H1 (cell line): ENCODE measurements around the gene RER1. TPM values are rescaled to one million over a fixed set of nuclear protein-coding genes. Genes with fewer than 3 reads are reported as not detected.

Experiments used
- CTCF ChIA-PET: fragments of 300-600 bp; sonication (Branson Sonifier 250); formaldehyde crosslinking; loops from one replicate; lab custom pipeline; 2021; ENCODE audit not compliant: partially characterized antibody; lab: Charles Lee
- POLR2A ChIA-PET: fragments of 300-600 bp; sonication (Branson Sonifier 250); formaldehyde crosslinking; loops from one replicate; lab custom pipeline; 2021; ENCODE audit warnings: inconsistent platforms; ENCODE audit not compliant: partially characterized antibody; lab: Charles Lee
- DNase-seq, 2 experiments: peaks; one replicate each; pipeline versions ENCODE4 v3.0.0 to v3.0.0-alpha.2; 2010 to 2022; ENCODE audit warnings: low spot score in 2 of 2, low read depth in 1 of 2, mixed read lengths in 1 of 2
- FAIRE-seq: peaks from 2 replicates; lab custom pipeline; 2011; peaks lifted over from hg19 to GRCh38; lab: Jason Lieb, UNC
- H2AFZ ChIP-seq: 2 replicates; pipeline ENCODE4 v1.8.1; 2012; ENCODE audit warnings: low read length, inconsistent platforms
- H2AK5ac ChIP-seq: 2 replicates; pipeline ENCODE4 v1.6.1; 2013; ENCODE audit warnings: low read depth, low read length
- H2BK120ac ChIP-seq: replicated peaks from 2 replicates; pipeline ENCODE3; 2013; ENCODE audit warnings: low read depth, low read length, inconsistent platforms
- H2BK12ac ChIP-seq: 2 replicates; pipeline ENCODE4 v1.6.1; 2013; ENCODE audit warnings: low read depth, low read length
- H2BK15ac ChIP-seq: 2 replicates; pipeline ENCODE4 v1.6.1; 2013; ENCODE audit warnings: low read length
- H2BK20ac ChIP-seq: 2 replicates; pipeline ENCODE4 v1.6.1; 2013; ENCODE audit warnings: low read length
- H2BK5ac ChIP-seq: 2 replicates; pipeline ENCODE4 v1.6.1; 2013; ENCODE audit warnings: low read depth, low read length
- H3K14ac ChIP-seq: 2 replicates; pipeline ENCODE4 v1.6.1; 2013; ENCODE audit warnings: inconsistent platforms; ENCODE audit not compliant: insufficient read length
- H3K18ac ChIP-seq: 2 replicates; pipeline ENCODE4 v1.6.1; 2013; ENCODE audit warnings: low read length; ENCODE audit errors: extremely low read depth
- H3K23ac ChIP-seq: 2 replicates; pipeline ENCODE4 v1.6.1; 2013; ENCODE audit warnings: inconsistent platforms; ENCODE audit not compliant: insufficient read length
- H3K23me2 ChIP-seq: 2 replicates; pipeline ENCODE4 v1.6.1; 2013; ENCODE audit warnings: low read depth, low read length
- H3K27ac ChIP-seq: 2 replicates; pipeline ENCODE4 v1.6.1; 2011; ENCODE audit warnings: low read depth, low read length, inconsistent platforms
- H3K27me3 ChIP-seq, 4 experiments: replicated peaks in 1 of 4; 1 replicate in 1 of 4; 2 replicates in 3 of 4; pipeline versions ENCODE4 v1.6.1 to v1.8.1; 2011 to 2013; ENCODE audit warnings: low read length in 3 of 4, mild to moderate bottlenecking in 3 of 4, inconsistent platforms in 2 of 4, mixed read lengths in 2 of 4, moderate library complexity in 1 of 4; ENCODE audit not compliant: control insufficient read depth in 3 of 4, insufficient read depth in 3 of 4; ENCODE audit errors: extremely low read depth in 1 of 4
- H3K36me3 ChIP-seq, 4 experiments: 2 replicates each; pipeline versions ENCODE4 v1.6.1 to v1.8.1; 2011 to 2013; ENCODE audit warnings: mild to moderate bottlenecking in 4 of 4, low read length in 3 of 4, moderate library complexity in 2 of 4, control low read depth in 1 of 4, inconsistent platforms in 1 of 4; ENCODE audit not compliant: insufficient read depth in 4 of 4, control insufficient read depth in 2 of 4
- H3K4ac ChIP-seq: replicated peaks from 2 replicates; pipeline ENCODE3; 2013; ENCODE audit warnings: low read length, low read depth, mixed read lengths, inconsistent platforms; ENCODE audit not compliant: insufficient read length
- H3K4me1 ChIP-seq, 4 experiments: replicated peaks in 1 of 4; 1 replicate in 1 of 4; 2 replicates in 3 of 4; pipeline versions ENCODE4 v1.6.1 to v1.8.1; 2011 to 2013; ENCODE audit warnings: low read length in 3 of 4, inconsistent platforms in 2 of 4, mixed read lengths in 1 of 4; ENCODE audit not compliant: insufficient read depth in 4 of 4, control insufficient read depth in 3 of 4
- H3K4me2 ChIP-seq, 2 experiments: 2 replicates each; pipeline versions ENCODE4 v1.6.1 to v1.8.1; 2011 to 2013; ENCODE audit warnings: low read depth in 2 of 2, low read length in 2 of 2, control low read depth in 1 of 2, inconsistent platforms in 1 of 2, mild to moderate bottlenecking in 1 of 2; ENCODE audit not compliant: insufficient read depth in 1 of 2
- H3K4me3 ChIP-seq, 4 experiments: fragments of 200-600, 300-600 bp in 1 of 4; sonication (generic), shearing (Covaris generic), sonication (Bioruptor Twin) in 1 of 4; 2 replicates each; pipeline versions ENCODE4 v1.5.1 to v1.8.1; 2011 to 2016; ENCODE audit warnings: low read length in 4 of 4, low read depth in 3 of 4, control low read depth in 2 of 4, inconsistent platforms in 2 of 4, mild to moderate bottlenecking in 2 of 4, mixed read lengths in 1 of 4, moderate library complexity in 1 of 4; ENCODE audit not compliant: insufficient read depth in 2 of 4; ENCODE audit errors: extremely low read depth in 1 of 4
- H3K56ac ChIP-seq: replicated peaks from 2 replicates; pipeline ENCODE3; 2013; ENCODE audit warnings: low read depth, mild to moderate bottlenecking, mixed read lengths, low read length, inconsistent platforms; ENCODE audit not compliant: insufficient read length
- H3K79me1 ChIP-seq: 2 replicates; pipeline ENCODE4 v1.6.1; 2013; ENCODE audit warnings: low read depth, low read length, control low read depth
- H3K79me2 ChIP-seq, 2 experiments: 2 replicates each; pipeline versions ENCODE4 v1.6.1 to v1.8.1; 2012 to 2013; ENCODE audit warnings: low read length in 2 of 2, mild to moderate bottlenecking in 2 of 2, inconsistent platforms in 1 of 2; ENCODE audit not compliant: insufficient read depth in 2 of 2, control insufficient read depth in 1 of 2
- H3K9ac ChIP-seq, 4 experiments: replicated peaks in 1 of 4; 1 replicate in 1 of 4; 2 replicates in 3 of 4; pipeline versions ENCODE4 v1.6.1 to v1.8.1; 2011 to 2013; ENCODE audit warnings: low read depth in 3 of 4, low read length in 3 of 4, control low read depth in 2 of 4, mild to moderate bottlenecking in 2 of 4, moderate library complexity in 2 of 4, inconsistent platforms in 1 of 4; ENCODE audit errors: extremely low read depth in 1 of 4
- H3K9me3 ChIP-seq, 2 experiments: 2 replicates each; pipeline versions ENCODE4 v1.6.1 to v1.8.1; 2012 to 2013; ENCODE audit warnings: mild to moderate bottlenecking in 2 of 2, moderate library complexity in 2 of 2, control low read depth in 1 of 2, inconsistent platforms in 1 of 2, low read depth in 1 of 2, low read length in 1 of 2, mixed read lengths in 1 of 2; ENCODE audit not compliant: insufficient read depth in 2 of 2
- H4K20me1 ChIP-seq, 2 experiments: replicated peaks in 1 of 2; 2 replicates each; pipeline versions ENCODE3 to v1.8.1; 2011 to 2013; ENCODE audit warnings: inconsistent platforms in 2 of 2, low read length in 2 of 2, mild to moderate bottlenecking in 1 of 2; ENCODE audit not compliant: insufficient read depth in 2 of 2, control insufficient read depth in 1 of 2
- H4K5ac ChIP-seq: 2 replicates; pipeline ENCODE4 v1.6.1; 2013; ENCODE audit warnings: low read length, low read depth, mixed read lengths, inconsistent platforms; ENCODE audit not compliant: insufficient read length
- H4K8ac ChIP-seq: 2 replicates; pipeline ENCODE4 v1.8.0; 2013; ENCODE audit warnings: mild to moderate bottlenecking, moderate library complexity, low read length, inconsistent platforms; ENCODE audit not compliant: insufficient read depth; ENCODE audit errors: extremely low read depth
- H4K91ac ChIP-seq: replicated peaks from 2 replicates; pipeline ENCODE3; 2013; ENCODE audit warnings: low read length, mixed read lengths, inconsistent platforms; ENCODE audit not compliant: insufficient read length
- BRCA1 ChIP-seq: IDR thresholded peaks from 2 replicates; pipeline ENCODE4 v1.6.1; 2012; ENCODE audit warnings: low read depth, low read length, improper control_type of control experiment
- CREB1 ChIP-seq: IDR thresholded peaks from 2 replicates; pipeline ENCODE4 v1.6.1; 2012; ENCODE audit warnings: inconsistent platforms
- CTBP2 ChIP-seq: IDR thresholded peaks from 2 replicates; pipeline ENCODE4 v1.7.0; 2011; ENCODE audit warnings: borderline replicate concordance, mild to moderate bottlenecking, moderate library complexity, mixed read lengths, low read length; ENCODE audit not compliant: insufficient read depth, insufficient read length
- CTCF ChIP-seq, 3 experiments: IDR thresholded peaks; 1 replicate in 2 of 3; 2 replicates in 1 of 3; pipeline versions ENCODE4 v1.5.1 to v1.6.1; 2011; ENCODE audit warnings: low read length in 3 of 3, mild to moderate bottlenecking in 3 of 3, inconsistent platforms in 2 of 3, low read depth in 1 of 3, moderate library complexity in 1 of 3; ENCODE audit not compliant: insufficient read depth in 1 of 3; ENCODE audit errors: control extremely low read depth in 1 of 3
- EZH2 ChIP-seq: fragments of 200-600 bp; sonication (generic); IDR thresholded peaks from 2 replicates; pipeline ENCODE4 v1.7.1; 2012; ENCODE audit warnings: low read depth, mild to moderate bottlenecking, moderate library complexity, low read length, inconsistent platforms; ENCODE audit not compliant: severe bottlenecking
- RAD21 ChIP-seq, 2 experiments: IDR thresholded peaks in 1 of 2; conservative IDR thresholded peaks in 1 of 2; 2 replicates each; pipeline ENCODE4 v1.6.1; 2011; ENCODE audit warnings: low read depth in 2 of 2, low read length in 2 of 2, improper control_type of control experiment in 1 of 2, inconsistent platforms in 1 of 2, mild to moderate bottlenecking in 1 of 2, moderate library complexity in 1 of 2
- RNF2 ChIP-seq: fragments of 200-900, 300-1000 bp; sonication (generic); IDR thresholded peaks from 2 replicates; pipeline ENCODE4 v1.7.1; 2016; ENCODE audit warnings: borderline replicate concordance, low read depth, mild to moderate bottlenecking, antibody characterized with exemption, low read length; ENCODE audit not compliant: poor library complexity, severe bottlenecking; ENCODE audit errors: missing control alignments
- RXRA ChIP-seq: IDR thresholded peaks from 2 replicates; pipeline ENCODE4 v1.6.1; 2011; ENCODE audit warnings: low read depth, mild to moderate bottlenecking, low read length, moderate library complexity; ENCODE audit not compliant: insufficient read depth
- SIN3A ChIP-seq, 2 experiments: IDR thresholded peaks in 1 of 2; conservative IDR thresholded peaks in 1 of 2; 2 replicates each; pipeline ENCODE4 v1.6.1; 2011 to 2012; ENCODE audit warnings: low read length in 2 of 2, improper control_type of control experiment in 1 of 2, low read depth in 1 of 2, mild to moderate bottlenecking in 1 of 2
- TEAD4 ChIP-seq: IDR thresholded peaks from 2 replicates; pipeline ENCODE4 v1.6.1; 2012; ENCODE audit warnings: low read depth, low read length, inconsistent platforms, mixed read lengths
- WGBS, 2 experiments: shearing (Covaris generic) in 1 of 2; methylation state at CpG; one replicate each; pipeline versions ENCODE4 v1.1.6 to v1.1.7; 2013 to 2015; ENCODE audit warnings: low lambda C conversion rate in 2 of 2, mixed read lengths in 2 of 2, inconsistent platforms in 1 of 2, low coverage in 1 of 2, missing lambda C conversion rate in 1 of 2; ENCODE audit not compliant: insufficient replicate concordance in 2 of 2, insufficient coverage in 1 of 2, insufficient read length in 1 of 2; ENCODE audit errors: extremely low coverage in 1 of 2, missing lambda C conversion rate in 1 of 2; 5-methylcytosine and 5-hydroxymethylcytosine counted together
- polyA plus RNA-seq, 7 experiments: library from polyadenylated mRNA; depleted of rRNA in 3 of 7; stranded (reverse) in 5 of 7; unstranded in 2 of 7; fragments of >200 nt in 5 of 7; fragments of 200-250 nt in 2 of 7; gene quantifications; 1 replicate in 5 of 7; 2 replicates in 1 of 7; 4 replicates in 1 of 7; pipeline versions ENCODE4 v1.2.1 to v1.2.3, GENCODE V29; 2011 to 2013; ENCODE audit warnings: missing spikeins in 2 of 7, mixed read lengths in 2 of 7
- total RNA-seq: library from RNA; stranded (reverse); fragmentation: NEBNext Ultra II Directional; extraction: Animal tissue kit (Norgen Biotek cat#: 25700); gene quantifications from 2 replicates; pipeline ENCODE4 v1.2.1, GENCODE V29; 2021

The RER1 gene
- total and polyA plus RNA-seq, 2 of the 8 experiments (the other 6 are each of a cell fraction or from before 2014, with no cell fraction given): 102 to 134 TPM

GRCh38 chr1:2432441-2432844, 40.8 kb downstream of the RER1 start:
- H2BK5ac ChIP-seq: no peak overlapping the region
- CTCF ChIA-PET: interaction anchor here (0.7 to 4.2 kb wide), 6 partner anchors 14 to 91 kb away, joined by 3 to 48 read pairs (median 3); no protein-coding TSS in a partner anchor
- TF ChIP-seq RNF2: no peak
- TF ChIP-seq SIN3A (conservative IDR thresholded peaks at IDR 0.05 in 1 of 2, IDR thresholded peaks at IDR 0.05 in 1 of 2; ENCODE audit: low read depth in 1 of 2, low read length in 2 of 2): no peak
- TF ChIP-seq RXRA: no peak
- no peak for TF ChIP-seq CREB1
- no peak for TF ChIP-seq TEAD4
- no peak for TF ChIP-seq CTCF (IDR thresholded peaks at IDR 0.05; ENCODE audit: control extremely low read depth in 1 of 3, insufficient read depth in 1 of 3, low read depth in 1 of 3, low read length in 3 of 3)
- TF ChIP-seq EZH2: no peak
- TF ChIP-seq RAD21 (IDR thresholded peaks at IDR 0.05 in 1 of 2, conservative IDR thresholded peaks at IDR 0.05 in 1 of 2; ENCODE audit: low read depth in 2 of 2, low read length in 2 of 2): no peak
- no peak for TF ChIP-seq CTBP2
- no peak for TF ChIP-seq BRCA1

More at GRCh38 chr1:2432441-2432844, 40.8 kb downstream of the RER1 start:
- Histone ChIP-seq H2BK12ac (no peak overlapping the region), H3K23me2 (no peaks in the 10 kb centered on the region), H2BK15ac (no peak overlapping the region), H4K5ac (no peak overlapping the region), H3K4me2 (no peak overlapping the region), H3K4me1 (no peaks in the 10 kb centered on the region), H3K27ac (no peak overlapping the region), H2AK5ac (no peak overlapping the region), H3K4me3 (no peak overlapping the region), H3K23ac (no peak overlapping the region), H2BK120ac (no peak overlapping the region), H3K27me3 (no peaks in the 10 kb centered on the region; a peak in 2 of 7 replicates), H3K79me2 (no peaks in the 10 kb centered on the region), H4K91ac (no peak overlapping the region), H4K20me1 (peaks cover 0 to 1% of the 10 kb centered on the region in 2 experiments), H3K4ac (no peak overlapping the region), H2AFZ (no peak overlapping the region), H4K8ac (no peak overlapping the region), H3K18ac (no peak overlapping the region), H3K14ac (no peak overlapping the region), H3K36me3 (no peaks in the 10 kb centered on the region), H3K56ac (no peak overlapping the region), H3K79me1 (no peaks in the 10 kb centered on the region), H3K9ac (no peak overlapping the region), H3K9me3 (peaks cover 11 to 27% of the 10 kb centered on the region in 2 experiments; a peak in 3 of 4 replicates), H2BK20ac (no peak overlapping the region)
- DNase-seq (no peak), FAIRE-seq (no peak)
- POLR2A ChIA-PET: no interaction called here
- WGBS, 2 experiments: 79% methylated on average over 16 of the region's 16 CpGs; no CpG with 5 or more reads in 1 of the 2 experiments
